Measurements from ENCODE around the gene ZNF302.
A peak's percentile ranks its signal among the peaks of the same experiment; 100 is the strongest.

Gene ZNF302

GRCh38 chr19:34733266-34733745 is 55.8 kb downstream of the ZNF302 start:
- DNase-seq (ENCODE audit: low spot score), result no peak

DNA sequence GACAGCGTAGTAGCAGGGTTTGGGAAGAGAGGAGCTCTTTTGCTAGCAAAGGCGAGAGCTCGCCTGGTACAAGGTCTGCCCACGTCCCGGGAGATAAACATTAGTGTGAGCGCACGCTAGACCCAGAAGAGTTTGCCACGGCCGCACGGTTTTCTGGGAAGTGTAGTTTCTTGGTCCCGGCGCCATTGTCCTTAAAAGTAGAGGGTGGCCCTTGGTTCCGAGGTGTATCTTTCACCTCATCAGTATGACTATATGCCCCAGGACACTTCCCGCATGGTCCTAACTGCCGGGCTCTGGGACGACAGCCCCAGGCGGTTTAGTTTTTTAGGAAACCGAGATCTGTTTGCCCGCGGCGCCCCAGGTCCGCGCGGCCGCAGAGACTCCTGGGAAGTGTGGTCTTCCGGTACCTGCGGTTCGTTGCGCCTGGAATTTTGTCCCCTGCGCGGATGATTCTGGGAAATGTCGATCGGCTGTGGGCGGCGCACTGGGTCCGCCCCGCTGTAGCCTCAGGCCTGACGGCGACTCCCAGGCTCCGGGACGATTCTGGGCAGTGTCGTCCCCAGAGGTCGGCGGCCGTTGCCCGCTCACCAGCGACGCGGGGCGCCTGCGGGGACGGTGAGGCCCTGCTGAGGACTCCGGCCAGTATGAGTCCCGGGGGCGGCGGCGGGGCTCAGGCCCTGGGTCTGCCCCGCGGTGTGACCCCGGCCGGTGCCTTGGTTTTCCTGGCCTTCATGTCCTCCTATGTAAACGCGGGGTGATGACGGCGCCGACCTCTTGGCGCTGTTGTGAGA is 56.5 kb downstream of the ZNF302 start, which contains the start of gene ZNF181:
TSS of gene ZNF181 (plus strand) at position 498 of the 791 bp plus-strand sequence. CDS start 795 bp downstream, outside the sequence.
- DNase-seq (ENCODE audit: low spot score), result peak; percentile 89

DNA sequence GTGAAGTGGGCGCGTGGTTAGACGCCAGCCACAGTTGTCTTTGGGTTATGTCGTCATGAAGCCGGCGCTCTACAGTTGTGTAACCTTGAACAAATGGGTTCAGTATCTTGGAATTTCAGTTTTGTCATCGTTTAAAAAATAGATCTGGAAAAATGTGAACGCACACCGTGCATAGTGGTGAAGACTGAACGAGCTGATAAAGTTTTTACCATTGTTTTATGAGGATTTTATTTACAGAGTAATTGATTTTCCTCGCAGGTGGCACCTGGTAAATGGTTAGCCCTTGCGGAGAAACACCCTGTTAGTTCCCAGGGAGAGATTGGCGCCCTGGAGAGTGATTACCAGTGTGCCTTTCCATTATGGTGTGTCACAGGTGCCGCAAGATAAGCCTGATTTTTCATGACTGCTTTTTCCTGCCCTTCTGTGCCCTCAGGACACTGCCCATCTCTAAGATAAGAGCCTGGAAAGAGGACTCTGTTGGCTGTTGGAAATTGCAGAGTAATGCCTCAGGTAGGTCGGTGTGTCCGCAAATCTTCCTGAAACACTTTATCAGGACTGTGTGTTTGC is 57.1 kb downstream of the ZNF302 start:
- no peak for DNase-seq (ENCODE audit: low spot score)

Measured in hematopoietic multipotent progenitor cell treated with erythropoietin and hydrocortisone succinate and interleukin-3 and kit ligand, for 15 days (in vitro differentiated cells).